Panc1 (cell line): ENCODE results near the gene GORASP2.

Experiments
- POLR2AphosphoS5 ChIP-seq: IDR thresholded peaks from 2 replicates; pipeline ENCODE4 v1.6.1; 2012; ENCODE audit warnings: mild to moderate bottlenecking, low read depth, low read length, moderate library complexity
- REST ChIP-seq, 2 experiments: IDR thresholded peaks; 2 replicates each; pipeline ENCODE4 v1.6.1; 2011 to 2012; ENCODE audit warnings: low read depth in 2 of 2, control low read depth in 1 of 2, low read length in 1 of 2, mild to moderate bottlenecking in 1 of 2, moderate library complexity in 1 of 2; ENCODE audit not compliant: insufficient read depth in 1 of 2
- SIN3A ChIP-seq: IDR thresholded peaks from 2 replicates; pipeline ENCODE4 v1.6.1; 2012; ENCODE audit warnings: low read depth, mild to moderate bottlenecking, low read length, moderate library complexity, borderline replicate concordance; ENCODE audit not compliant: insufficient read depth
- TCF7L2 ChIP-seq: IDR thresholded peaks from 2 replicates; pipeline ENCODE4 v1.6.1; 2011; ENCODE audit warnings: mild to moderate bottlenecking, low read depth, low read length, inconsistent platforms
- TF ChIP-seq, protein P1 (sequence below): fragments of 450-650 bp; IDR thresholded peaks from 2 replicates; pipeline ENCODE4 v1.5.1; 2017; ENCODE audit warnings: mild to moderate bottlenecking

DNA sequence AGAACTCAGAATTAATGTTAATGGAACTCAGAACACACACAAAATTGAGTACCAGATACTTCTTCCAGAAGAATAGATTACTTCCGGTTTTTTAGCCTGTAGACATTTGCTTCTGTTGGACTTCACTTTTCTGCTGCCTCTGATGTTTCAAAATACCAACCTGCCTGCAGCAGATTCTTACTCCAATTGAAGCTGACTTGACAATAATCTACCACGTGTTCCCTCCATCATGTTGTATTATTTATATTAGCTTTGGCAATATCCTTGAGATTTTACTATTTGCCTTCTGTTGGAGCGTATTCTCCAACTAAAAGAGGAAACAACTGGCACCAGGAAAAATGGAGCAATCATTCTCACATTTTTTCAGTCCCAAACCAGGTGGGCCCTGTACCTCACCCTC lies 3.1 kb upstream of the GORASP2 start:
- TF ChIP-seq, protein P1, sequence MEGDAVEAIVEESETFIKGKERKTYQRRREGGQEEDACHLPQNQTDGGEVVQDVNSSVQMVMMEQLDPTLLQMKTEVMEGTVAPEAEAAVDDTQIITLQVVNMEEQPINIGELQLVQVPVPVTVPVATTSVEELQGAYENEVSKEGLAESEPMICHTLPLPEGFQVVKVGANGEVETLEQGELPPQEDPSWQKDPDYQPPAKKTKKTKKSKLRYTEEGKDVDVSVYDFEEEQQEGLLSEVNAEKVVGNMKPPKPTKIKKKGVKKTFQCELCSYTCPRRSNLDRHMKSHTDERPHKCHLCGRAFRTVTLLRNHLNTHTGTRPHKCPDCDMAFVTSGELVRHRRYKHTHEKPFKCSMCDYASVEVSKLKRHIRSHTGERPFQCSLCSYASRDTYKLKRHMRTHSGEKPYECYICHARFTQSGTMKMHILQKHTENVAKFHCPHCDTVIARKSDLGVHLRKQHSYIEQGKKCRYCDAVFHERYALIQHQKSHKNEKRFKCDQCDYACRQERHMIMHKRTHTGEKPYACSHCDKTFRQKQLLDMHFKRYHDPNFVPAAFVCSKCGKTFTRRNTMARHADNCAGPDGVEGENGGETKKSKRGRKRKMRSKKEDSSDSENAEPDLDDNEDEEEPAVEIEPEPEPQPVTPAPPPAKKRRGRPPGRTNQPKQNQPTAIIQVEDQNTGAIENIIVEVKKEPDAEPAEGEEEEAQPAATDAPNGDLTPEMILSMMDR = no peak
- TF ChIP-seq REST (IDR thresholded peaks at IDR 0.05; ENCODE audit: insufficient read depth in 1 of 2, low read depth in 2 of 2, low read length in 1 of 2) = no peak
- TF ChIP-seq POLR2AphosphoS5 = no peak
- no peak for TF ChIP-seq SIN3A
- TF ChIP-seq TCF7L2 = no peak
